ENCODE results near the gene TUBG2. TPM values are rescaled to one million over a fixed set of nuclear protein-coding genes. Genes with fewer than 3 reads are reported as not detected.
"Not testable (repeated sequence)": the region's sequence is repeated elsewhere in the genome, so short reads cannot be mapped to it uniquely, and the experiment has no call there.

The TUBG2 gene
- total and polyA plus RNA-seq, 9 donors, result 19.4 to 30.0 (median 22.9) TPM

DNA sequence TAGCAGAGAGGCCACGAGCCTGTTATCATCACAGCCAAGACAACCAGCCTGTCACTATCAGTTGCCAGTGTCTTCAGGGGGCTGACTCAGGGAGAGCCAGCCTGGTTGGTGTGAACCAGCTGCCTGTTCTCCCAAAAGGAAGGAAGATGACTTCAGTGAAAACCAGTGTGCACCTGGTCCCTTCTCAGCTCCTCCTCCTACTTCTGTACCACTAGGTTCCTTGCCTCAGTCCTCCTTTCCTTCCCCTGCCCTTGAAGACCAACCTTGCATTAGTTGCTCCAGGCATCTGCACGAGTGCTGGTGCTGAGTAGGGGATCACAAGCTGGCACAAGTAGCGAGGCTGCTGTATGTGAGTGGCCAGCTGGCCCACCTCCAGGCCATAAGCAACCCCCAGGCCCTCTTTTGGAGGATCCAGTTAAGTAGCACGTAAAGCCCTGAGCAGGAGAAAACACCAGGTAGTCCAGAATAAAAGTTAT is 41.1 kb upstream of the TUBG2 start:
- intact Hi-C loops (cut with DNase I), result no loop called here
- no peak overlapping the region for H3K27ac ChIP-seq

GRCh38 chr17:42618442-42619150 is 40.5 kb upstream of the TUBG2 start:
- Histone ChIP-seq H3K36me3 (no peaks in the 10 kb centered on the region), H3K4me3 (no peak overlapping the region), H3K4me1 (ENCODE audit: insufficient read depth) (peaks cover 5% of the 10 kb centered on the region), H3K9me3 (no peaks in the 10 kb centered on the region), H3K27me3 (no peaks in the 10 kb centered on the region), H3K27ac (no peak overlapping the region)
- DNase-seq, result peak in 3 of 5 donors; percentile 20 to 42 (median 20)
- WGBS, 3 donors, result 51 to 59% (median 54%) methylated on average over 9 of the region's 9 CpGs
- intact Hi-C loops (cut with DNase I), result no loop called here
- no peak for TF ChIP-seq POLR2A (IDR thresholded peaks at IDR 0.05)
- TF ChIP-seq, protein P1, sequence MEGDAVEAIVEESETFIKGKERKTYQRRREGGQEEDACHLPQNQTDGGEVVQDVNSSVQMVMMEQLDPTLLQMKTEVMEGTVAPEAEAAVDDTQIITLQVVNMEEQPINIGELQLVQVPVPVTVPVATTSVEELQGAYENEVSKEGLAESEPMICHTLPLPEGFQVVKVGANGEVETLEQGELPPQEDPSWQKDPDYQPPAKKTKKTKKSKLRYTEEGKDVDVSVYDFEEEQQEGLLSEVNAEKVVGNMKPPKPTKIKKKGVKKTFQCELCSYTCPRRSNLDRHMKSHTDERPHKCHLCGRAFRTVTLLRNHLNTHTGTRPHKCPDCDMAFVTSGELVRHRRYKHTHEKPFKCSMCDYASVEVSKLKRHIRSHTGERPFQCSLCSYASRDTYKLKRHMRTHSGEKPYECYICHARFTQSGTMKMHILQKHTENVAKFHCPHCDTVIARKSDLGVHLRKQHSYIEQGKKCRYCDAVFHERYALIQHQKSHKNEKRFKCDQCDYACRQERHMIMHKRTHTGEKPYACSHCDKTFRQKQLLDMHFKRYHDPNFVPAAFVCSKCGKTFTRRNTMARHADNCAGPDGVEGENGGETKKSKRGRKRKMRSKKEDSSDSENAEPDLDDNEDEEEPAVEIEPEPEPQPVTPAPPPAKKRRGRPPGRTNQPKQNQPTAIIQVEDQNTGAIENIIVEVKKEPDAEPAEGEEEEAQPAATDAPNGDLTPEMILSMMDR (IDR thresholded peaks at IDR 0.05), result no peak
- no peak for TF ChIP-seq EP300 (IDR thresholded peaks at IDR 0.05)

More for the DNA sequence above, 41.1 kb upstream of the TUBG2 start:
- Histone ChIP-seq H3K4me3 (no peak overlapping the region), H3K4me1 (ENCODE audit: insufficient read depth) (peaks cover 5% of the 10 kb centered on the region), H3K27me3 (no peaks in the 10 kb centered on the region), H3K9me3 (no peaks in the 10 kb centered on the region), H3K36me3 (no peaks in the 10 kb centered on the region)
- DNase-seq, result no peak
- WGBS, 3 donors, result 44 to 57% (median 53%) methylated on average over 4 of the region's 4 CpGs
- no peak for TF ChIP-seq POLR2A (IDR thresholded peaks at IDR 0.05)
- TF ChIP-seq, protein P1 (IDR thresholded peaks at IDR 0.05), result no peak
- TF ChIP-seq EP300 (IDR thresholded peaks at IDR 0.05), result no peak

- H3K27me3 ChIP-seq; H3K27ac ChIP-seq; intact Hi-C loops (cut with DNase I); H3K9me3 ChIP-seq; DNase-seq; H3K4me1 ChIP-seq (ENCODE audit: insufficient read depth); H3K36me3 ChIP-seq; H3K4me3 ChIP-seq: not testable (repeated sequence)
- WGBS, 3 donors, result 87 to 93% (median 92%) methylated on average over 3 of the region's 3 CpGs
These were observed 37.1 kb upstream of the TUBG2 start for GRCh38 chr17:42621987-42622386.

- Histone ChIP-seq H3K4me1 (ENCODE audit: insufficient read depth) (peaks cover 3% of the 10 kb centered on the region), H3K36me3 (no peaks in the 10 kb centered on the region), H3K9me3 (no peaks in the 10 kb centered on the region), H3K27ac (no peak overlapping the region), H3K4me3 (no peak overlapping the region), H3K27me3 (no peaks in the 10 kb centered on the region)
- TF ChIP-seq POLR2A (IDR thresholded peaks at IDR 0.05), result no peak
- TF ChIP-seq EP300 (IDR thresholded peaks at IDR 0.05), result no peak
- TF ChIP-seq, protein P1 (IDR thresholded peaks at IDR 0.05), result no peak
- WGBS, 3 donors, result 83 to 94% (median 86%) methylated on average over 2 of the region's 2 CpGs
- no peak for DNase-seq
- intact Hi-C loops (cut with DNase I), result no loop called here
These were observed 35.8 kb upstream of the TUBG2 start for GRCh38 chr17:42623271-42623670.
